Activated CD4-positive, alpha-beta T cell treated with anti-CD3 and anti-CD28 coated beads, Interleukin-2, amount 10 ng/mL, durations not matched to agents 24 days and 14 days (primary cell): ENCODE measurements around the gene SORCS2. TPM values are rescaled to one million over a fixed set of nuclear protein-coding genes. Genes with fewer than 3 reads are reported as not detected.
A peak's percentile ranks its signal among the peaks of the same experiment; 100 is the strongest.

Source experiments
- DNase-seq: peaks from one replicate; pipeline ENCODE4 v3.0.0; 2022
- H3K27ac Mint-ChIP-seq: one replicate; pipeline ENCODE4 v1.8.0; 2022; ENCODE audit warnings: mild to moderate bottlenecking, mixed read lengths
- H3K27me3 Mint-ChIP-seq: one replicate; pipeline ENCODE4 v1.8.0; 2022; ENCODE audit warnings: mixed read lengths
- H3K36me3 Mint-ChIP-seq: one replicate; pipeline ENCODE4 v1.8.0; 2022; ENCODE audit warnings: low read depth, mild to moderate bottlenecking, mixed read lengths
- H3K4me1 Mint-ChIP-seq: one replicate; pipeline ENCODE4 v1.8.0; 2021; ENCODE audit warnings: mixed read lengths
- H3K4me3 Mint-ChIP-seq: one replicate; pipeline ENCODE4 v1.8.0; 2022; ENCODE audit warnings: mild to moderate bottlenecking, moderate library complexity, mixed read lengths
- H3K9me3 Mint-ChIP-seq: one replicate; pipeline ENCODE4 v1.8.0; 2021; ENCODE audit warnings: mixed read lengths
- intact Hi-C: fragments of 100-400 bp; cut with micrococcal nuclease; formaldehyde crosslinking; loops from one replicate; pipeline ENCODE4 v1.15.1; 2023
- total RNA-seq: library from RNA; stranded (reverse); gene quantifications from 2 replicates; pipeline ENCODE4 v1.2.3, GENCODE V29; 2022

SORCS2 gene
- total RNA-seq, 1 donor from 2014 or later: not detected

- H3K27me3 Mint-ChIP-seq: peaks cover 4% of the 10 kb centered on the region
- no peak for DNase-seq
- H3K4me1 Mint-ChIP-seq: peaks cover 6% of the 10 kb centered on the region
Measured at GRCh38 chr4:7166981-7167700, 25.2 kb upstream of the SORCS2 start.

DNA sequence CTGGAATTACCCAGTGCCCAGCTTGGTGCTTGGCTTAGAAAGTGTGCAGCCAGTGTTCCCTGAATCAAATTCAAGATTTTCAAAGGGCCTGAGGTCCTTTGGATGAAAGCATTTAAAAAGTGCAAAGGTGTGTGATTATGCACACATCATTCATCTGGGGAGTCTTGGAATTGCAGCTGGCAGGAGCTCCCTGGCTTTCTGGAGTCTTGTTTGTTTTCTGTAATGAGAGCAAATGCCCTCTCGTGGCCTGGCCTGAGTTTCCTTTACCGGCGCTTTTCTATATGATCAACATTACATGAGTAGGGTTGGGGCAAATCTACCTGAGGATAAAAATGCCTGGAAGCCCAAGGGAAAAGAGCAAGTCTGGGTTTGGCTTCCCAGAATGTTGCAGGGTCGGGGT is 24.6 kb upstream of the SORCS2 start:
- H3K9me3 Mint-ChIP-seq: no peaks in the 10 kb centered on the region
- no peaks in the 10 kb centered on the region for H3K36me3 Mint-ChIP-seq
- H3K27me3 Mint-ChIP-seq: peaks cover 6% of the 10 kb centered on the region
- peaks cover 6% of the 10 kb centered on the region for H3K4me1 Mint-ChIP-seq
- DNase-seq: no peak
- H3K4me3 Mint-ChIP-seq: no peak overlapping the region
- no peak overlapping the region for H3K27ac Mint-ChIP-seq
- intact Hi-C loops: no loop called here

More at GRCh38 chr4:7166981-7167700, 25.2 kb upstream of the SORCS2 start:
- Mint-ChIP-seq H3K4me3 (no peak overlapping the region), H3K27ac (no peak overlapping the region), H3K9me3 (no peaks in the 10 kb centered on the region), H3K36me3 (no peaks in the 10 kb centered on the region)
- intact Hi-C loops: no loop called here

DNA sequence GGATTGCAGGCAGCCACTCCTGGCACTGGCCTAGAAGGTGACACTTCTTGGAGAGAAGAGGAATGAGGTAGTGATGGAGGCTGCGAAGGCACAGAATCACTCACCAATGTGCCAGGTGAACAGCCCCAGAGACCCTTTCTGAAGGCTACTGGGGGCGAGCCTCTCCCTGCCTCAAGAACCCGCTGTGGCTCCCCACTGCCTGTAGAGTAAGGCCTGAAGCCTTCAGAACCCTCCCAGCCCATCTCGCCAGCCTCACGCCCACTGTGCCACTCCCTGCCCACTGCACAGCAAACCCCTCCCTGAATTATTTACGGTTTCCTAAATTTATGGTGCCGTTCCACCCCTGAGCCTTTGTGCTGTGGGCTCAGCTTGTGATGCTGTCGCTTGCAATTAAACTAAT is 24.2 kb upstream of the SORCS2 start:
- Mint-ChIP-seq H3K36me3 (no peaks in the 10 kb centered on the region), H3K27me3 (peaks cover 6% of the 10 kb centered on the region), H3K4me3 (no peak overlapping the region), H3K9me3 (no peaks in the 10 kb centered on the region), H3K4me1 (peaks cover 6% of the 10 kb centered on the region), H3K27ac (no peak overlapping the region)
- intact Hi-C loops: no loop called here
- no peak for DNase-seq

DNA sequence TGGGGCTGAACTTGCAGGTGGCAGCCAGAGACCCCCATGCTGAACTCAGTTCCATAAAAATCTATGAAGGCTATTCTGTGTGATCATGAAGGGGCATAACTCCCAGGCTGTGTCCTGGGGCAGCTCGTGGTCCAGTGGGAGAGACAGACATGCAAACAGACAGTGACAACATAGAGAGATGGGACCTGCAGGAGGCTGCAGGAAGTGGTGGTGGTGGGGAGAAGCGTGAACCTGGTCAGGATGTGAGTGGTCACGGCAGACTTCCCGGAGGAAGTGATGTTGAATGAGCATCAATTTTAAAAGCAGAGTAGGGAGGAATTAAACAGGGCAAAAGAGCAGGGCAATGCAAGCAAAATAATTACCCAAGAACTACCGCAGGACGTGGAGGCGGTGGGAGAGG is 23.2 kb upstream of the SORCS2 start:
- Mint-ChIP-seq H3K27ac (no peak overlapping the region), H3K36me3 (no peaks in the 10 kb centered on the region), H3K9me3 (no peaks in the 10 kb centered on the region), H3K4me3 (peak overlapping the region; percentile 3), H3K27me3 (peaks cover 6% of the 10 kb centered on the region), H3K4me1 (peaks cover 6% of the 10 kb centered on the region)
- intact Hi-C loops: no loop called here
- no peak for DNase-seq

DNA sequence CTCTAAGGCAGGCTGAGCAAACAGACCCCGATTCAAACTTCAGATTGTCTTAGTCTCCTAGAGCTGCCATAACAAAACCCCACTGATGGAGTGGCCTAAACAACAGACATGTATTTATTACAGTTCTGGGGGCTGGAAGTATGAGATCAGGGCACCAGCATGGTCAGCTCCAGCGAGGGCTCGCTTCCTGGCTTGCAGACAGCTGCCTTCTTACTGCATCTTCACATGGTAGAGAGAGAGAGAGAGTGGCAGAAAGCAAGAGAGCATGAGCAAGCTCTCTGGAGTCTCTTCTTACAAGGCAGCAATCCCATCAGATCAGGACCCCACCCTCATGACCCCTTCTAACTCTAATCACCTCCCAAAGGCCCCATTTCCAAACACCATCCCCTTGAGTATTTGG is 22.3 kb upstream of the SORCS2 start:
- no peak overlapping the region for H3K4me3 Mint-ChIP-seq
- intact Hi-C loops: no loop called here
- H3K27me3 Mint-ChIP-seq: peaks cover 7% of the 10 kb centered on the region
- no peak overlapping the region for H3K27ac Mint-ChIP-seq
- H3K9me3 Mint-ChIP-seq: no peaks in the 10 kb centered on the region
- H3K4me1 Mint-ChIP-seq: peaks cover 6% of the 10 kb centered on the region
- no peaks in the 10 kb centered on the region for H3K36me3 Mint-ChIP-seq
- DNase-seq: no peak

GRCh38 chr4:7171191-7171900 is 21.0 kb upstream of the SORCS2 start:
- DNase-seq: no peak
- Mint-ChIP-seq H3K4me1 (peaks cover 6% of the 10 kb centered on the region), H3K4me3 (no peak overlapping the region), H3K27ac (no peak overlapping the region), H3K9me3 (no peaks in the 10 kb centered on the region), H3K36me3 (no peaks in the 10 kb centered on the region), H3K27me3 (peaks cover 11% of the 10 kb centered on the region)
- intact Hi-C loops: no loop called here

- H3K27me3 Mint-ChIP-seq: peaks cover 15% of the 10 kb centered on the region
- intact Hi-C loops: no loop called here
- H3K9me3 Mint-ChIP-seq: no peaks in the 10 kb centered on the region
- no peaks in the 10 kb centered on the region for H3K36me3 Mint-ChIP-seq
- peaks cover 6% of the 10 kb centered on the region for H3K4me1 Mint-ChIP-seq
- no peak for DNase-seq
- H3K27ac Mint-ChIP-seq: no peak overlapping the region
- H3K4me3 Mint-ChIP-seq: no peak overlapping the region
Measured at GRCh38 chr4:7172508-7172907, 19.8 kb upstream of the SORCS2 start.

- no peaks in the 10 kb centered on the region for H3K36me3 Mint-ChIP-seq
- peaks cover 15% of the 10 kb centered on the region for H3K27me3 Mint-ChIP-seq
- H3K4me3 Mint-ChIP-seq: no peak overlapping the region
- no peak for DNase-seq
- intact Hi-C loops: no loop called here
- no peaks in the 10 kb centered on the region for H3K9me3 Mint-ChIP-seq
- H3K27ac Mint-ChIP-seq: no peak overlapping the region
- H3K4me1 Mint-ChIP-seq: peaks cover 6% of the 10 kb centered on the region
Measured at GRCh38 chr4:7172946-7173345, 19.4 kb upstream of the SORCS2 start.

DNA sequence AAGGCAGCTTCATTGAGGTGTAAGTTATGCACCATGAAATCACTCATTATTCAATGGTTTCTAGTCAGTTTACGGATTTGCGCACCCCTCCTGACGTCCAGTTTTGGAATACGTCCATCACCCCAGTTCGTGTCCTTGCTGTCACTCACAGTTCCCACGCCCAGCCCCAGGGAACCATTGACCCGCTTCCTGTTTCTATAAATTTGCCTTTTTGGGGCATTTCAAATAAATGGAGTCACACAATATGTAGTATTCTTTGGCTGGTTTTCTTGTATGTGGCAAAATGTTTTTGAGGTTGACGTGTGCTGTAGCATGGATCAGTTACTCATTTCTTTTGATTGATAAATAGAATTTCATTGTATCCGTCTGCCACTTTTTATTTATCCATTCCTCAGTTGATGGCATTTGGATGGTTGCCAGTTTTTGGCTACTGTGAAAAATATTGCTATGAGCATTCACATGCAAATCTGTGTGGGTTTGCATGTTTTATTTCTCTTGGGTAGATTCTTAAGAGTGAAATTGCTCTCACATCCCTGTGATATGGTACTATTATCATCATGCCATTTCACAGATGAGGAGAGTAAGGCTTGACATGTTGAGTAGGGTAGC is 18.4 kb upstream of the SORCS2 start:
- H3K27ac Mint-ChIP-seq: no peak overlapping the region
- no peaks in the 10 kb centered on the region for H3K36me3 Mint-ChIP-seq
- no peaks in the 10 kb centered on the region for H3K9me3 Mint-ChIP-seq
- peaks cover 17% of the 10 kb centered on the region for H3K27me3 Mint-ChIP-seq
- intact Hi-C loops: no loop called here
- no peak for DNase-seq
- H3K4me1 Mint-ChIP-seq: peaks cover 5% of the 10 kb centered on the region
- H3K4me3 Mint-ChIP-seq: no peak overlapping the region

DNA sequence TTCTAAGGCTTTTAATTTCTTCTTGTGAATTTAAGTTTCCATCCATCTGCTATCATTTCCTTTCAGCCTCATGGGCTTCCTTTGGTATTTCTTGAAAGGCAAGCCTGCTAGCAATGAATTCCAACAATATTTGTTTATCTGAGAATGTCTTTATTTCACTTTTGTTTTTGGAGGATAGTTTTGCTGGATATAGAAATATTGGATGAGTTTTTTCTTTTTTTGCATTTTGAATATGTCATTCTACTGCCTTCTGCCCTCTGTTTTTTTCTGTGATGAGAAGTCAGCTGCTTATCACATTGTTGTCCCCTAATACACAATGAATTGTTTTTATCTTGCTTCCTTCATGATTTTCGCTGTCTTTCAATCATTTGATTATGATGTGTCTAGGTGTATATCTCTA is 13.2 kb upstream of the SORCS2 start:
- no peak overlapping the region for H3K4me3 Mint-ChIP-seq
- intact Hi-C loops: no loop called here
- peaks cover 10% of the 10 kb centered on the region for H3K27me3 Mint-ChIP-seq

GRCh38 chr4:7180938-7181337 is 11.4 kb upstream of the SORCS2 start:
- no peaks in the 10 kb centered on the region for H3K36me3 Mint-ChIP-seq
- no peak for DNase-seq
- intact Hi-C loops: no loop called here

More for the DNA sequence above, 13.2 kb upstream of the SORCS2 start:
- H3K9me3 Mint-ChIP-seq: peaks cover 6% of the 10 kb centered on the region
- no peak for DNase-seq
- H3K27ac Mint-ChIP-seq: no peak overlapping the region
- H3K4me1 Mint-ChIP-seq: peaks cover 10% of the 10 kb centered on the region
- no peaks in the 10 kb centered on the region for H3K36me3 Mint-ChIP-seq

GRCh38 chr4:7182616-7183015 is 9.7 kb upstream of the SORCS2 start:
- no peaks in the 10 kb centered on the region for H3K36me3 Mint-ChIP-seq
- peaks cover 10% of the 10 kb centered on the region for H3K4me1 Mint-ChIP-seq
- H3K9me3 Mint-ChIP-seq: peaks cover 6% of the 10 kb centered on the region
- no peak overlapping the region for H3K27ac Mint-ChIP-seq
- no peak overlapping the region for H3K4me3 Mint-ChIP-seq
- intact Hi-C loops: no loop called here
- H3K27me3 Mint-ChIP-seq: peaks cover 2% of the 10 kb centered on the region
- no peak for DNase-seq

More at GRCh38 chr4:7180938-7181337, 11.4 kb upstream of the SORCS2 start:
- Mint-ChIP-seq H3K4me1 (peaks cover 10% of the 10 kb centered on the region), H3K9me3 (peaks cover 6% of the 10 kb centered on the region), H3K27ac (no peak overlapping the region), H3K4me3 (no peak overlapping the region), H3K27me3 (peaks cover 8% of the 10 kb centered on the region)

GRCh38 chr4:7183161-7183560 is 9.2 kb upstream of the SORCS2 start:
- no peak overlapping the region for H3K27ac Mint-ChIP-seq

GRCh38 chr4:7183780-7184460 is 8.4 kb upstream of the SORCS2 start:
- Mint-ChIP-seq H3K27me3 (peaks cover 5% of the 10 kb centered on the region), H3K27ac (no peak overlapping the region), H3K4me1 (peaks cover 10% of the 10 kb centered on the region), H3K4me3 (no peak overlapping the region), H3K36me3 (no peaks in the 10 kb centered on the region), H3K9me3 (peaks cover 6% of the 10 kb centered on the region)
- intact Hi-C loops: no loop called here
- no peak for DNase-seq

More at GRCh38 chr4:7183161-7183560, 9.2 kb upstream of the SORCS2 start:
- Mint-ChIP-seq H3K36me3 (no peaks in the 10 kb centered on the region), H3K27me3 (peaks cover 4% of the 10 kb centered on the region), H3K4me1 (peaks cover 10% of the 10 kb centered on the region), H3K9me3 (peaks cover 6% of the 10 kb centered on the region), H3K4me3 (no peak overlapping the region)
- intact Hi-C loops: no loop called here
- no peak for DNase-seq
